Spleen (tissue), 11 donors: ENCODE measurements around the gene CD3D. TPM values are rescaled to one million over a fixed set of nuclear protein-coding genes. Genes with fewer than 3 reads are reported as not detected.

Source experiments
- DNase-seq: peaks from one replicate; pipeline ENCODE4 v3.0.0-alpha.2; 2020
- H3K27ac ChIP-seq, 8 donors: fragments of 200-600 bp; sonication (generic) in 7 of 8; 1 replicate in 4 of 8; 2 replicates in 4 of 8; pipeline versions ENCODE4 v1.5.0 to v1.8.0; 2016 to 2021; ENCODE audit warnings: inconsistent platforms in 4 of 8, mild to moderate bottlenecking in 4 of 8, moderate library complexity in 1 of 8
- H3K27me3 ChIP-seq, 7 donors: fragments of 200-600 bp; sonication (generic) in 6 of 7; replicated peaks in 1 of 7; 1 replicate in 4 of 7; 2 replicates in 3 of 7; pipeline versions ENCODE4 v1.5.0 to v1.8.0; 2016 to 2021; ENCODE audit warnings: inconsistent platforms in 3 of 7, mild to moderate bottlenecking in 1 of 7
- H3K36me3 ChIP-seq, 6 donors: fragments of 200-600 bp; sonication (generic) in 5 of 6; 1 replicate in 4 of 6; 2 replicates in 2 of 6; pipeline versions ENCODE4 v1.5.0 to v1.8.0; 2016 to 2021; ENCODE audit warnings: inconsistent platforms in 2 of 6
- H3K4me1 ChIP-seq, 6 donors: fragments of 200-600 bp; sonication (generic) in 5 of 6; 1 replicate in 3 of 6; 2 replicates in 3 of 6; pipeline versions ENCODE4 v1.5.0 to v1.8.0; 2016 to 2021; ENCODE audit warnings: inconsistent platforms in 3 of 6
- H3K4me3 ChIP-seq, 8 donors: fragments of 200-600 bp; sonication (generic) in 7 of 8; 1 replicate in 4 of 8; 2 replicates in 4 of 8; pipeline versions ENCODE4 v1.5.0 to v1.8.0; 2016 to 2021; ENCODE audit warnings: inconsistent platforms in 4 of 8, mild to moderate bottlenecking in 4 of 8, moderate library complexity in 2 of 8
- H3K9me3 ChIP-seq, 8 donors: fragments of 200-600 bp; sonication (generic) in 7 of 8; 1 replicate in 4 of 8; 2 replicates in 4 of 8; pipeline versions ENCODE4 v1.5.0 to v1.8.0; 2016 to 2021; ENCODE audit warnings: inconsistent platforms in 4 of 8
- CTCF ChIP-seq, 11 experiments: fragments of 200-600 bp in 7 of 11; fragments of 450-650 bp in 4 of 11; sonication (generic) in 4 of 11; IDR thresholded peaks in 8 of 11; conservative IDR thresholded peaks in 3 of 11; 1 replicate in 7 of 11; 2 replicates in 4 of 11; pipeline versions ENCODE4 v1.4.0 to v1.8.0; 2016 to 2021; ENCODE audit warnings: antibody characterized with exemption in 11 of 11, inconsistent platforms in 4 of 11, mild to moderate bottlenecking in 1 of 11
- POLR2AphosphoS5 ChIP-seq, 3 donors: sonication (generic); formaldehyde crosslinking; IDR thresholded peaks; one replicate each; pipeline ENCODE4 v1.5.1; 2017; ENCODE audit warnings: antibody characterized with exemption in 3 of 3
- WGBS, 5 donors: extraction: QIAGEN DNeasy Blood & Tissue Kit in 3 of 5; methylation state at CpG; one replicate each; pipeline versions ENCODE4 v1.1.5 to v1.1.7; 2013 to 2018; 5-methylcytosine and 5-hydroxymethylcytosine counted together
- intact Hi-C: fragments of 100-400 bp; cut with DNase I; formaldehyde crosslinking; loops from one replicate; pipeline ENCODE4 v1.15.0; 2023; ENCODE audit warnings: low total_unique reads
- polyA plus RNA-seq, 3 donors: library from polyadenylated mRNA; stranded (reverse); fragments of 200-250 nt; gene quantifications; one replicate each; pipeline ENCODE4 v1.2.1, GENCODE V29; 2013
- small RNA-seq, 4 donors: library from RNA; depleted of rRNA; stranded (forward); fragments of <200 nt; gene quantifications; one replicate each; pipeline ENCODE3, GENCODE V24; 2016
- total RNA-seq, 7 donors: library from RNA; depleted of rRNA in 3 of 7; stranded (reverse); fragments of >200 nt in 3 of 7; fragmentation: NEBNext Ultra II Directional in 4 of 7; extraction: Animal tissue kit (Norgen Biotek cat#: 25700) in 4 of 7; gene quantifications; one replicate each; pipeline versions ENCODE4 v1.1.0 to v1.2.1, GENCODE V29; 2016 to 2021
- donor health status: healthy with polysubstance abuse.
- donor health status: DM: no; HTN: no; CAD: no; lungs with moderate emphysema.
- donor health status: DM: no; HTN: no; CAD: no.
- donor health status: Bipolar disorder and iron deficiency.
- donor health status: healthy.
- donor health status: DM: no; HTN: no; CAD: no.
- donor health status: DM: yes; HTN: yes; CAD: no.

Gene CD3D
- total and polyA plus RNA-seq, 10 donors: 27.3 to 70.7 (median 42.3) TPM

DNA sequence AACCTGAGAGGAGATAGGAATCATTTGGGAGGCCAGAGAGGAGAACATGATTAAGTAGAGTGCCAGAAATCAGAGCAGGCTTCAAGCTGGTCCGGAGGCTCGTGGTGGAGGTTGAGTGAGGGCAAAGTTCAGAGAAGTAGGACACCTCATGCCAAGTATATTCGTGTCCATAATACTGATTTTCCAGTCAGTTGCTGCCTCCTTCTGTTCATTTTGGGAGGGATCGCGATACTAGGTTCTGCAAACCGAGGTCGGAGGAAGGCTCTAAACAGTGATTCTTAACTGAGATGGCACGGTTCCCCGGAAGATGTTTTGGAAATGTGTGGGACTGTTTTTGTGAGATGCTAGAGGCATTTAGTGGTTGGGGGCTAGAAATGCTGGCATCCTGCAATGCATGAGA is 51.6 kb downstream of the CD3D start:
- peak overlapping the region in 2 of 8 donors; percentile 46 to 53 for H3K27ac ChIP-seq
- H3K9me3 ChIP-seq: no peaks in the 10 kb centered on the region
- no peaks in the 10 kb centered on the region for H3K36me3 ChIP-seq
- H3K27me3 ChIP-seq: peaks cover 0 to 11% (median 0%) of the 10 kb centered on the region in 7 donors
- TF ChIP-seq POLR2AphosphoS5 (IDR thresholded peaks at IDR 0.05) (no peak), CTCF (IDR thresholded peaks at IDR 0.05 in 8 of 11, conservative IDR thresholded peaks at IDR 0.05 in 3 of 11) (peak in 9 of 11 experiments; percentile 16 to 62 (median 52))
- no peak for DNase-seq
- WGBS, 5 donors: 12 to 20% (median 17%) methylated on average over 9 of the region's 9 CpGs
- H3K4me1 ChIP-seq: peaks cover 0 to 16% (median 7%) of the 10 kb centered on the region in 6 donors
- no peak overlapping the region for H3K4me3 ChIP-seq
- intact Hi-C loops: loop anchor here (5.0 kb wide), 1 partner anchor 94 kb away; no protein-coding TSS in a partner anchor

- no peaks in the 10 kb centered on the region for H3K36me3 ChIP-seq
- H3K4me3 ChIP-seq: no peak overlapping the region
- H3K9me3 ChIP-seq: no peaks in the 10 kb centered on the region
- no peak for TF ChIP-seq CTCF (IDR thresholded peaks at IDR 0.05 in 8 of 11, conservative IDR thresholded peaks at IDR 0.05 in 3 of 11)
- no peak overlapping the region for H3K27ac ChIP-seq
- H3K27me3 ChIP-seq: peaks cover 0 to 5% (median 0%) of the 10 kb centered on the region in 7 donors
- peaks cover 0 to 12% (median 7%) of the 10 kb centered on the region in 6 donors for H3K4me1 ChIP-seq
- intact Hi-C loops: no loop called here
- DNase-seq: no peak
These were observed 53.1 kb downstream of the CD3D start for GRCh38 chr11:118289401-118289800.

Small RNA genes lying within 50 kb of the gene (small RNA-seq; reads per million reads assigned to genes)
- gene AP001582.1: 0 reads per million in 4 donors

Other genes with a start within 250 kb of the CD3D start
- 1 to 10 TPM in 1 of 7 donors, under 1 TPM in 4, not detected in 2; 0.23 to 1.9 (median 0.47) TPM for gene SCN4B, start 189.9 kb downstream of the CD3D start, total RNA-seq
- gene SCN4B, start 189.9 kb downstream of the CD3D start, polyA plus RNA-seq: under 1 TPM; 0.06 to 0.37 (median 0.14) TPM
- under 1 TPM in 3 of 7 donors, not detected in 4; 0.03 to 0.15 (median 0.14) TPM for gene SCN2B, start 166.1 kb downstream of the CD3D start, total RNA-seq
- under 1 TPM; 0.02 to 0.04 (median 0.03) TPM for gene SCN2B, start 166.1 kb downstream of the CD3D start, polyA plus RNA-seq
- 100 to 1,000 TPM in 2 of 7 donors, 10 to 100 TPM in 5; 45.5 to 180 (median 91.3) TPM for gene JAML, start 117.7 kb downstream of the CD3D start, total RNA-seq
- gene JAML, start 117.7 kb downstream of the CD3D start, polyA plus RNA-seq: 100 to 1,000 TPM in 1 of 3 donors, 10 to 100 TPM in 2; 18.2 to 154 (median 42.0) TPM
- 10 to 100 TPM in 3 of 7 donors, 1 to 10 TPM in 4; 4.3 to 12.9 (median 9.2) TPM for gene MPZL3, start 90.3 kb downstream of the CD3D start, total RNA-seq
- gene MPZL3, start 90.3 kb downstream of the CD3D start, polyA plus RNA-seq: 1 to 10 TPM; 2.0 to 2.1 (median 2.1) TPM
- gene MPZL2, start 78.4 kb downstream of the CD3D start, total RNA-seq: 10 to 100 TPM in 3 of 7 donors, 1 to 10 TPM in 4; 7.0 to 18.4 (median 9.8) TPM
- 1 to 10 TPM; 1.6 to 2.0 (median 1.8) TPM for gene MPZL2, start 78.4 kb downstream of the CD3D start, polyA plus RNA-seq
- gene CD3E, start 38.0 kb downstream of the CD3D start, total RNA-seq: 10 to 100 TPM; 49.1 to 89.2 (median 60.0) TPM
- 10 to 100 TPM; 20.5 to 51.4 (median 32.9) TPM for gene CD3E, start 38.0 kb downstream of the CD3D start, polyA plus RNA-seq
- 10 to 100 TPM; 15.7 to 30.5 (median 20.2) TPM for gene CD3G, start 1.6 kb upstream of the CD3D start, total RNA-seq
- 1 to 10 TPM; 1.4 to 3.9 (median 3.5) TPM for gene CD3G, start 1.6 kb upstream of the CD3D start, polyA plus RNA-seq
- 10 to 100 TPM; 31.8 to 55.6 (median 42.8) TPM for gene UBE4A, start 16.9 kb upstream of the CD3D start, total RNA-seq
- gene UBE4A, start 16.9 kb upstream of the CD3D start, polyA plus RNA-seq: 10 to 100 TPM; 13.0 to 17.8 (median 13.6) TPM
- 100 to 1,000 TPM in 4 of 7 donors, 10 to 100 TPM in 3; 34.5 to 154 (median 135) TPM for gene ATP5MG, start 58.9 kb upstream of the CD3D start, total RNA-seq
- gene ATP5MG, start 58.9 kb upstream of the CD3D start, polyA plus RNA-seq: 100 to 1,000 TPM; 178 to 258 (median 232) TPM
- gene KMT2A, start 93.8 kb upstream of the CD3D start, total RNA-seq: 100 to 1,000 TPM in 6 of 7 donors, 10 to 100 TPM in 1; 97.4 to 134 (median 105) TPM
- 10 to 100 TPM in 1 of 3 donors, 1 to 10 TPM in 2; 5.9 to 11.9 (median 7.9) TPM for gene KMT2A, start 93.8 kb upstream of the CD3D start, polyA plus RNA-seq
- under 1 TPM in 1 of 7 donors, not detected in 6; 0.97 TPM for gene TTC36, start 184.8 kb upstream of the CD3D start, total RNA-seq
- gene TTC36, start 184.8 kb upstream of the CD3D start, polyA plus RNA-seq: under 1 TPM in 2 of 3 donors, not detected in 1; 0.09 to 0.13 TPM
- 10 to 100 TPM in 5 of 7 donors, 1 to 10 TPM in 2; 8.5 to 23.8 (median 12.6) TPM for gene TMEM25, start 188.5 kb upstream of the CD3D start, total RNA-seq
- 1 to 10 TPM; 5.2 to 7.0 (median 6.5) TPM for gene TMEM25, start 188.5 kb upstream of the CD3D start, polyA plus RNA-seq
- gene IFT46, start 223.2 kb upstream of the CD3D start, total RNA-seq: 10 to 100 TPM in 6 of 7 donors, 1 to 10 TPM in 1; 10.0 to 21.9 (median 16.9) TPM
- gene IFT46, start 223.2 kb upstream of the CD3D start, polyA plus RNA-seq: 10 to 100 TPM; 12.4 to 17.2 (median 13.9) TPM
- 100 to 1,000 TPM in 2 of 7 donors, 10 to 100 TPM in 5; 75.1 to 106 (median 98.8) TPM for gene ARCN1, start 229.7 kb upstream of the CD3D start, total RNA-seq
- gene ARCN1, start 229.7 kb upstream of the CD3D start, polyA plus RNA-seq: 10 to 100 TPM; 33.8 to 49.9 (median 41.3) TPM